ENCODE results near the gene ZNF775.

ZNF775 gene

DNA sequence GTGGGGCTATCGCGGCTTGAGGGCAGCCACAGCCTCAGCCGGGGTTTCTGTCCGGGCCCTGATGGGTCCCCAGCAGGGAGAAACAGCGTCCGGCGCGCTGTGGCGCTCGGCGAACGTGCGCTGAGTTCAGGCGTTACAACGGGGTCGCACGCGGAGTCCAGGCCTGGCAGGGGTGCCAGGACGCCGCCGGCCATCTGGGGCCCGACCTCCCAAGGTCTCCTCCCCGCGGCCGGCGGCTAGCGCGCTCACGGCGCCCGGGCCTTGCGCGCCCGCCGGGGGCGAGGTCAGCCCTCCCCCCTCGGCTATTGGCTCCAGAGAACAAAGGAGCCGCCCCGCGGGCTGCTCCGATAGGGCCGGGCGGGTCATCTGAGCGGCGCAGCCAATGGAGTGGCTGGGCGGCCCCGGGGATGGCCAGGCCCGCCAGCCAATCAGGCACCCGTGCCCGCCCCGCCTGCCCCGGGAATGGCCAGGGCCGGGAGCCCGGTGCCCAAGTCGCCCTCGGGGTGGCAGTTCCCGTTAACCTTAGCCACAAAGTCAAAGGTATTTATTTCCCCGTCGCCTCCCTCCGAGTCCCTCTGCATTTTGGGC, at the start of gene ZNF775:
TSS of gene ZNF775 (plus strand) at position 478 of the 588 bp plus-strand sequence. CDS start 9,141 bp downstream, outside the sequence.
- DNase-seq = peak; percentile 83

DNA sequence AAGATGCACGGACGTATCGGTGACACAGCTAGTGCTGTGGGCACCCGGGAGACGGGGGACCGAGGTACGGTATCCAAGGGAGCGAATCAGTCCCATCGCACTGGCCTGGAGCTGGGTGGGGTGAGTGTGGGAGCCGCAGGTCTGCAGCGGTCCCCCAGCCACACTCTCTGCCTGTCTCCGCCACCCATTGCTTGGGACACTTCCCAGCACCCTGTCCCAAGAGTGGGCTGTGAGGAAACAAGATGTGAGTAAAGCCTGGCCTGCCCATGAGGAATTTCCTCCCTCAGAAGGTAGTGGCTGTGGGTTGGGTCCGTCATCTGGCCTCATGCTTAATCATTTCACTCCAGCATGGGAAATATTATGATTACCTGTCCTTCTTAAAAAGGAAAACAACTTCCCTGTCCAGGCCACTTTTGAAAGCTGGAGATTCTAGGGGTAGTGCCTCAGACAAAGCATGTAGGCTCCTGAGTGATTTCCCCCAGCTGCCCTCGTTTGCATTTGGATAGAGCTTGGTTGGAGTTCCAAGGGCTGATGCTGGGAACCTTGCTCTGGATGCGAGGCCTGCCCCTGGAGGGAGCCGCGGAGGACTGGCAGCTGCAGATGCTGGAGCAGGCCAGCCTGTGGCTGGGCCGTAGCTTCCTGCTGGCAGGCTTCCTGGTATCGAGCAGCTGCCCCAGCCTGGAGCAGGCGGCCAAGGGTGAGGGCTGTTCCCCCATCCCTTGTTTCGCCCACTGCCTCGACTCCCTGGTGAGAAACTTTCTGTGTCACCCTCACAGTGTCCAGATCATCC, 49.6 kb upstream of the ZNF775 start:
- DNase-seq = peak; percentile 24

DNA sequence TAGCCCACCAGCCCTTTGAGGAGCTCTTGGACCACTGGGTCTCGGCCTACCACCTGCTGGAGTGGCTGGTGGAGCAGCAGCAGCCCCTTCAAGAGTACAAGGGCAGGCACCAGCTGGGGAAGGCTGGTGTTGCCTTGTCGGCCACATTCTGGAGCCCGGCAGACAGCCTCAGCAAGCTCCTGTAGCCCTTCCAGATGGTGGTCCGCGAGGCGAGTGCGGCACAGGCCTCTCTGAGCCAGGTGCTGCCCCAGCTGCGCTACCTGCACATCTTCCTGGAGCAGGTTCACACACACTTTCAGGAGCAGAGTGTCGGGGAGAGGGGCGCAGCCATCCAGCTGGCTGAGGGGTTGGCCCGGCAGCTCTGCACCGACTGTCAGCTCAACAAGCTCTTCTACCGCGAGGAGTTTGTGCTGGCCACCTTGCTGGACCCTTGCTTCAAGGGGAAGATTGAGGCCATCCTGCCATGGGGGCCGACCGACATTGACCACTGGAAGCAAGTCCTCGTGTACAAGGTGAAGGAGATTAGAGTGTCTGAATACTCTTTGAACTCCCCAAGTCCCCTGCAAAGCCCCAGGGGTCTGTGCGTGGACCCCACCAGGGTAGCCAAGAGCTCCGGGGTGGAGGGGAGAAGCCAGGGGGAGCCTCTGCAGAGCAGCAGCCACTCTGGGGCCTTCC, 48.8 kb upstream of the ZNF775 start:
- DNase-seq = no peak

DNA sequence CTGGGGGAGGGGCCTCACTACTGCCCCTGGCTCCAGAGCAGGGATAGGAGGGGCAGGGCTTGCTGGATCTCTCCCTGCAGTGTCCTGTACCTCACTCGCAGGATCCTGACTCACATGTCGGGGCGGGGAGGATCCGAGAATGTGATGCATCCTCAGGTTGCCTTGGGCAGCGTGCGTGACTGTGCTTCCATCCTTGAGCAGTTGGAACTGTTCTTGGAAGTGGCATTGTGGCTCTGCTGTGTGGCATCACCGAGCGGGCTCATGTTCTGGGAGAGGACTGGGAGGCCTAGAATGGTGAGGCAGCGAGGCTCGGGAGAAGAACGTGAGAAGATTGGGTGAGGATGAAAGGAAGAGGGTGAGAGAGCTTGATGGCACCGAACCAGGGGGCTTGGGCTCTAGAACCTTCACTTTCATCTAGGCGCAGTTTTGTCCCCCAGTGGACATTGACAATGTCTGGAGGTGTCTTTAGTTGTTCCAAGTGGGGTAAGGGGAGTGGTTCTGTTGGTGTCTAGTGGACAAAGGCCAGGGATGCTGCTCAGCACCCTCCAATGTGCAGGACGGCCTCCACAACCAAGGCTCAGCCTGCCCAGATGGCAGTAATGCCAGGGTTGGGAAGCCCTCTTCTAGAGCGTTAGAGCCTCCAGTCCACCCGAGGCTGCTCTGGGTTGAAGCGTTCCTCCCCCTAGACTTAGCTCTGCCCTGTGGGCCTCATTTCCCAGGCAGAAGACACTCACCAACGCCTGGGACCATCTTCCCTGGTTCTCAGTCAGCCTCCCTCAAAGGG, 46.1 kb upstream of the ZNF775 start:
- no peak for DNase-seq

DNA sequence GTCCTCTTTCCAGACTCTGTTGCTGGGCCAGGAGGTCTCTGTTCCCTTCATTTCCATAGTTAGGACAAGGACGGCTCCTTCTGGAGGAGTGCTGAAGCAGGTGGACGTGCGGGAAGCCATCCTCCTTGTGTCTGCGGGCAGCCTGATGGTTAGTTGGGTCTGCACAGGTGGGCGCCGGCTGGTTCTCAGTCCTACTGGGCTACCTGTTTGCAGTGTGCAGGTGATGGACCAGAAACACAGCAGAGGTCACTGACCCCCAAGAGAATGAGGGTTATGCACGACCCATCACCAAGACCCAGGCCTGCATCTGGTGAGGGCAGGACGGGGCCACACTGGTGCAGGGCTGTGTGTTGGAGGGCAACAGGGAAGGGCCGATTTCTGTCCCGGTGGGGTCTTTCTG, 45.5 kb upstream of the ZNF775 start:
- no peak for DNase-seq

DNA sequence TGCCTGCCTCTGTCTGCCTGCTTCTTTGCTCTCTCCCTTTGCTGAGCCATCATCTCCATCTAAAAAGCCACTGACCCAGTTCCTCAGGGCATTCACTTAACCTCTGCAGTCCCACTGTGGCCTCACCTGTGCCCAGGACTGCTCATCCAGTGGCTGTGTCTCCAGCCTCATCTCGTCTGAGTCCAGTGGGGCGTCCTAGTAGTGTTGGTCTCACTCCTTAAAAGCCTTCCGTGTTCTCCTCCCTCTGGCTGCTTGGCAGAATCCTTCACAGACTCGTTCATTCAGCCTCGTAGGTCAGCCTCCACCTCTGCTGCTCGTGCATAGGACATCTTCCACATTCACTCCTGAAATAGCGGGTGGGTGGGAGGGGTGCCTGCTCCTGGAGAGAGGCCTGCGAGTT, 45.0 kb upstream of the ZNF775 start:
- no peak for DNase-seq

DNA sequence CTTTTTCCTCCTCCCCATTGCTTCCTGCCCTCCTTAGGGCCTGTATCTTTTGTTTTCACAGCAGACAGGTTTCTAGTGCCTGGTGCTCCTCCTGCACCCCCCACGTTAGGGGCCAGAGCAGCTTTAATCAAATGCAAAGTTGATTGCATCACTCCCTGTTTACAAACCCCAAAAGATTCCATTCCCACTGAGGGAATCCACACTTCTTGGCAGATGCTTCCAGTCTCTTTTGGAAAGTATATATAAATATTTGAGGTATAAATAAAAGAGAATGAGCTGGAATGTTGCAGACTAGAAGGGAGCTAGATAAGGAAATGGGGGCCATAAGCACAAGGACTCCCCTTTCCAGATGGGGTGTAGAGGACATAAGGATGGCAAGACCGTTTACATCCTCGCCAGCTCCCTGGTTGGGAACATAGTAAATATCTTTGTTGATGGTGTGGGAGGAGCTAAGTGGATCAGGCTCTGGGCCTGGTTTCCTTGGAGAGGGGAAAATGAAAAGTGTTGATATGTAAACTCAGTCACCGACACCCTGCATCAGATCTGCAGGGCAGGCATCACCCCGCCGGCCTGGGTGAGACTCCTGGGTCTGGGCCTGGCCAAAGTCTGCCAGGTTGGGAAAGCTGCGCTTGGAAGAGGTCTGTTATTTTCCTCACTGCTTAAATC, 43.9 kb upstream of the ZNF775 start:
- DNase-seq = no peak

DNA sequence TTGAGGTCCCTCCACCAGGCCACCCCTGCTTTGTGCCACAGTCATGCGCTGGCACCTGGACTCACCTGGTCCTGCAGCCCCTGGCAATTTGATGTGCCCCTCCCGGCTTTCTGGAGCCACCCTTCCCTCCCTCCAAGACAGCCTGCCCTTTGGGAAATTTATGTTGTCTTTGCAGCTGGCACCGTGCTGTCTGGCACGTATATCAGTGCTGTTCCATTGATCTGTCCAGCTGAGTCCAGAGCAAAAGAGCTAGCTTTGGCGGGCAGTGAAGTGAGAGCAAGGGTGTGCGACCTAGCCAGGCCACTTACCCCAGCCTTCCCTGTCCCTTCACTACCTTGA, 43.4 kb upstream of the ZNF775 start:
- DNase-seq = no peak

DNA sequence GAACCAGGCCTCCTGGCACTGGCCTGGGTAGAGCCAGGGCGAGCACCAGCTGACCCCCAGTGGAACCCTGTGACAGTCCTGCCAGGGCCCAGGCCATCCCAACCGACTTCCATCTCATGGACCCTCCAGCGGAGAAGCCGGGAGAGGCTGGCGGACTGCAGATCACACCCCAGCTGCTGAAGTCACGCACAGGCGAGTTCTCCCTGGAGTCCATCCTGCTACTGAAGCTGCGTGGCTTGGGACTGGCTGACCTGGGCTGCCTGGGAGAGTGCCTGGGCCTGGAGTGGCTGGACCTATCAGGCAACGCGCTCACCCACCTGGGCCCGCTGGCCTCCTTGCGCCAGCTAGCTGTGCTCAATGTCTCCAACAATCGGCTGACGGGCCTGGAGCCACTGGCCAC, 42.4 kb upstream of the ZNF775 start:
- no peak for DNase-seq

DNA sequence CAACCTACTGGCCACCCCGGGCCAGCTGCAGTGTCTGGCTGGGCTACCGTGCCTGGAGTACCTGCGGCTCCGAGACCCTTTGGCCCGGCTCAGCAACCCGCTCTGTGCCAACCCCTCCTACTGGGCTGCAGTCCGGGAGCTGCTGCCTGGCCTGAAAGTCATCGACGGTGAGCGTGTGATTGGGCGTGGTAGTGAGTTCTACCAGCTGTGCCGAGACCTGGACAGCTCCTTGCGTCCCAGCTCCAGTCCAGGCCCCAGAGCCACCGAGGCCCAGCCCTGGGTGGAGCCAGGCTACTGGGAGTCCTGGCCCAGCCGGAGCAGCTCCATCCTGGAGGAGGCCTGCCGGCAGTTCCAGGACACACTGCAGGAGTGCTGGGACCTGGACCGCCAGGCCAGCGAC, 42.0 kb upstream of the ZNF775 start:
- DNase-seq = no peak

DNA sequence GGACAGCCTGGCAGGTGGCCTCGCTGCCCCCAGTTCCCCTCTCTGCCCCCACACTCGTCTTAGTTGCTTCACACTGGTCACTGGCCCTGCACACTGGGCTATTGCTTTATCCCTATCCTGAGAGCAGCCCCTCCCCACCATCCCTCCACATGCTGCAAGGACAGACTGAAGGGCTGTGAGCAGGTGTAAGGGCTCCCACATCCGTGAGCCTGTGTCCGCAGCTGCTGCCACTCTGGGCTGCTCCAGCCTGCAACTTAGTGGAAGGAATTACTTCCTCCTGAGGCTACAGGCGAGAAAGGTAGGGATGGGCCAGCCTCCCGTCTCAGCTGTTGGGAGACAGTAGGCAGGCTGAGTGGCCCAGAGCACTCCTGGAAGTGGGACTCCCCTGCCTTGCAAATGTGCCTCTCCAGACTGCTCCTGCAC, 41.5 kb upstream of the ZNF775 start:
- DNase-seq = no peak

DNA sequence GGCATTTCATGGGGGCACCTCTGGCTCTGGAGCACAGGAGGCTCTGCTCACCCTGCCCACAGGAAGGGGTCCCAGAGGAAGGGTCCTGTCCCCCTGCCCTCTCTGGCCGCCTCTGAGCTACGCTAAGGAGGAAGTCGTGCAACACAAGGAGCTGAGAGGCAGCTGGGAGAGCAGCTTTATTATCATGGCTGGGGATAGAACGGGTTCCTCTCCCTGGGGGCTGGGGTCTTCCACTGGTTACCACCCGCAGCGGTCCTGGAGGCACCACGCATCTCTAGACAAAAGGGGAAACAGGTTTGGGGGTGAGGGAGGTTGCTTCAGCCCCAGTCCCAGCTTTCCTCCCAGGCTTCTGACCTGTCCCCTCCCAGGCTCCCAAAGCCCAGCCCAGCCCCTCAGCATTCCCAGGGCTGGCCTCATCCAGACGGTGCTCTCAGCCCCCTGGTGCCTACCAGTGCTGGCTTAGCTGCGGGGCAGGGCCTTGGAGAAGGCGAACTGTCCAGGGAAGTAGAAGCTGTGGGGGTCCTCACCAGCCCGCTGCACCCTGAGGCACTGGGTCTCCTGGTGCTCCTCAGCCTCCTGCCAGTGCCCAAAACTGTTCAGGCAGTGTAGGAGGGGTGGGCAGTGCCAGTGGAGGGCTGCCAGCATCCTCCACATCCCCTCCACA, 40.8 kb upstream of the ZNF775 start:
- no peak for DNase-seq

DNA sequence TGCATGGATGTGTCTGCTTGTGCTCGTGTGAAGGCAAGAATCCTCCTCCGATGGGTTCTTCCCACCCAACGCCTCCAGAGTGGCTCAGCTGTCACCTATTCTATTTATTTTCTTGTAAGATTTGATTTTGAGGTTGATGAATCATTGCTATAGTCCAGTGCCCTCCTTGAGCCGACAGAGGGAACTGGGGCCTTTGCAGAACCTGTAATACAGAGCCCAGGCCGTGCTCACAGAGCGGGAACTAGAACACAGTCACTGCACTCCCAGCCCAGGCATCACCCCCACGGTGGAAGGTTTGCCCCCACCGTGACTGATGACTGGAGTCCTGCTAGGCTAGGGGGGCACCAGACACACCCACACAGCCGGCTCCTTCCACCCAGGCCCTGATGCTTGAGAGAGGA, 39.7 kb upstream of the ZNF775 start:
- no peak for DNase-seq

DNA sequence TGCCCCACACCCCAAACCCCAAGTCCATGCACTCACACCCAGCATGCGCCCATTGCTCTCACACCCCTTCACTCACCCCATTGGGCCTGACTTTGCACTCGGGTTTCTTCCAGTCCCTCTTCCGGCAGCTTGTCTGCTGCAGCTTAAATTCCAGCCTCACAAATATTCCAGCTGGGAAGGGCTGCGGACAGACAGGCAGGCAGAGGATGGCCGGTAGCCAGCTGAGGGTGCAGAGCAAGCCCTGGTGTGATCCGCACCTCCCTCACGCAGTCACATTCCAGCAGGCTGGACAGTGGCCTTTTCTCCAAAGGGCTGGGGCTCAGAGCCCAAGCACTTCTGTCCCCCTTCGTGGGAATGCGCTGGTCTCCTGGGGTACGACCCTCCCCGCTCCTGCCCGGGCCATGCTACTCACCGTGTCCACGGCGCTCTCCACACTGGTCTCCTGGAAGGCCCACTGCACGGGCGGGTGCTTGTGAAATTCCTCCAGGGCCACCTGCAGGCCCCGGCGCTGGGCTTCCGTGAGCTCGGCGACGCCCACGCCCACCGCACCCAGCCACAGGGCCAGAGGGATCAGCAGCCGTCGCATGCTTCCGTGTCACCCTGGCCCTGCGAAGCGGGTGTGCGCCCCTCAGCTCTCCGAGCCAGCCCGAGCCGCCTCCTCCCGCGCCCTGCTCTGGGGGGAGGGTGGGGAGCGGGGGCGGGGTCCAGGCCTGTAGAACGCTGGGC, 38.9 kb upstream of the ZNF775 start:
- DNase-seq = no peak

DNA sequence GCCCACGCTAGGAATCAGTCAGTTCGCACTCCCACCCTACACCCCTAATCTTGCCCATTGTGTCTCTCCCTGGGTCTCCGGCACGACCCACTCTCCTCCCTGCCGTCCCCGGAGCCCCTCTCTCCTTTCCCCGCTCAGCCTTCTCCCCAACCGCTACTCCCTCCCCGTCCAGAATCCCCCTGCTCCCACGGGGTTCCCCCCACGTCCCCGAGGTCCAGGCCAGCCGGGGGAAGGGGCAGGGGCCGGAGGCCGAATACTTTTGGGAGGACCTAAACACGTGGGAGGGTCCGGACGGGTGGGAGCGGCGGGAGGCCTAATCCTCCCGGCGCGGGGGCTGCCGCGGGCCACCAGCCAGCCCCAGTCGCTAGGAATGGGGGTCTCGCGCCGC, 38.3 kb upstream of the ZNF775 start:
- no peak for DNase-seq

DNA sequence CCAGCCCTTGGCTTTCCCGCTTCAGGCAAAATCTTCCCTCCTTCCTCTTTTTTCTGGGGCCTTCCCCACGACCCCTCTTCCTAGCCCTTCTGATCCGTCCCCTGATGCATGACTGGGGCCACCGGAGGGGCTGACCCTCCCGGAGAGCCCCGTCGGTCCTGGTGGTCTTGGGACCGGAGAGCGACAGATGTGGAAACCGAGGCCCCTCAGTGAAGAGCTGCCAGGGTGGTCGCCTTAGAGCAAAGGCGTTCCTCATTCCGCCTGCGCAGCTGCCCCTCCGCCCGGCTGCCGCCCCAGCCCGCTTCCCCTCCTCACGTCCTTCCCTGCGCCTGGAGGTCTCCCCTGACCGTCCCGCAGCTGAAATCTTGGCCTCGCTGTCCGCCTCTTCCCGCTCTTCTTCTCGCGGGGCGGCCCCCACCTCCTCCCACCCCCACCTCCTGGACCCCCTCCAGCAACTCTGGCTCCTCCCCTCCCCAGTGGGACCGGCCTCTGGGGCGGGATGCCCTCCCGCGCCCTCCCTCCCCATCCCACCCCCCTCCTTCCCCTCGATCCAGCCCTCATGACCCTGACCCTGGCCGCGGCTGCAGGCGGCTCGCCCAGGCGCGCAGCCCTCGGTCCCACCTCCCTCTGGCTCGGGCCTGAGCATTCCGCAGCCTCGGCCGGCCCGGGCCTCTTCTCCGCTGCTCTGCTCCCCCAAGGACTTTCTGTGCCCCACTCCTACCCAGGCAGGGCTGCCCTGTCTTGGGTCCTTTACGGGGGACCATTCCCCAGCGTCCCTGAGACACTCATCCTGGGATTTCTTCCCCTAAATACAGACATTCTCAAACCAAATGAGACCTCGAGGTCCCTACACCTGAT, 37.6 kb upstream of the ZNF775 start, which contains the start of gene RARRES2:
TSS of gene RARRES2 (minus strand) at position 367 of the 858 bp plus-strand sequence. CDS start 1,020 bp downstream, outside the sequence.
- DNase-seq = no peak

DNA sequence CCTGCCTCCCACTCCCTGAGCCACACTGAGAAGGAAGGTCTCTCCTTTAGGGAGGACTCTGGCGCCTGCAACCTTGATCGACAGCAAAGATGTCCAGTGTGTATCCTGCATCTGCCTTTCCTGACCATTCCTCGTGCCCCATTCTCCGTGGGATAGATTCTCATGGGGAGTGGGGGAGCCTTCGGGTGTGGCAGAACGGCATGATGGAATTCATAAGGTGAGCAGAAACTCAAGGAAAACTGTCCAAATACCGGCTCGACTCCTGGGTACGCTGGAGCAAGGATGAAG, 37.1 kb upstream of the ZNF775 start:
- no peak for DNase-seq

DNA sequence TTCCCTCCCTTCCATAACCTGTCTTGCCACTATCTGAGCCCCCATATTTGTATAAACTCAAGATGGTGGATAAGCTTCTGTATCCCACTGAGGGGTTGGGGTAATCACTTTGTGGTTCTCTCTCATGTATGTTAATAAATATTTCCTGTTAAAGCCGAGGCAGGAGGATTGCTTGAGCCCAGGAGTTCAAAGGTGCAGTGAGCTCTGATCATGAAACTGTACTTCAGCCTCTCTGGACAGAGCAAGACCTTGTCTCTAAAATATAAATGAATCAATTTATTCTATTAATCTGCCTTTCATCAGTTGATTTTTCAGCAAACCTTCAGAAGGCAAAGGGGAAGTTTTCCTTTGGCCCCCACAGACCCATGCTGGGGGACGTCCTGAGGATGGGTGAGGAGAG, 35.9 kb upstream of the ZNF775 start:
- DNase-seq = no peak

DNA sequence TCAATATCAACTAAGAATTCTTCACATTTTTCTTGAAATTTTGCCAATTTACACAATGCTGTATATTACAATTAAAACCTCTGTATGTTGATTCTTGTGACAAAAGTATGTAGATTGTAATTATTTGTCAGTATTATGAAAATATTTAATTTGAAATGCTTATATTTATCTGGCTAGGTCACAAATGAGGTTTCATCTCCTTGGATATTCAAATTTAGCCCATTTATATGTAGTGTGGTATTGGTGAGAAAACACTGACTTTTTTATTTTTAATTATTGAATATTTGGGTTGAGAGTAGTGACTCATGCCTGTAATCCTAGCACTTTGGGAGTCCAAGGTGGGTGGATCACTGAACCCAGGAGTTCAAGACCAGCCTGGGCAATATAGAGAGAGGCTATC, 34.8 kb upstream of the ZNF775 start:
- DNase-seq = no peak

DNA sequence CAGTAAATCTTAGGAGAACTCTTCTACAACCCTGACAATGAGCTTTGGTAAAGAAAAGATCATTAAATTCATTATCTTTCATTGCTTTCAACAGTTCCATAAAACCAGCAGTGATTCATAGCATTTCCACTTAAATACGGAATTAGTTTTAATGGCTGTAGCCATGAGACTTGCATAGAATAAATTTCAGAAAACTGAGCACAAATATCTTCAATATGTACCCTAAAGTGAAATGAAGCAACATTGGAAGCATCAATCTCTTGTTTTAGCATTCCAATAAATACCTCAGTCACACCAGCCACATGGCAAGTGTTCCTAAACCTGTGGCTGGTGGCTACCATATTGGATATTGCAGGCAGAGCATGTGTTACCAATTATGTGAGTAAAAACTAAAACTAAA, 34.1 kb upstream of the ZNF775 start:
- DNase-seq = no peak

DNA sequence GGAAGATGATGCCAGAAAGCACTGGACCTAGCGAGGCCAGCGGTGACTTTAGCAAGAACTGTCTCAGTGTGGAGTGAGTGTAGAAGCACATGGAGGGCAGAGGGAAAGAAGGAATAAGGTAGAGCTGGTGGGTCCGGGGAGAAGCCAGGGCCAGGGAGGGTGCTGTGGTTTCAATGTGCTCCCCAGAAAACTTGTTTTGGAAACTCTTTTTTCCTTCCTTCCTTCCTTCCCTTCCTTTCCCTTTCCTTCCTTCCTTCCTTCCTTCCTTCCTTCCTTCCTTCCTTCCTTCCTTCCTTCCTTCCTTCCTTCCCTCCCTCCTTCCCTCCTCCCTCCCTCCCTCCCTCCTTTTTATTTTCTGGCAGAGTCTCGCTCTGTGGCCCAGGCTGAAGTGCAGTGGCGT, 32.2 kb upstream of the ZNF775 start:
- DNase-seq = no peak
